22Rv1 (cell line): ENCODE results near the gene GLTP.

Source experiments
- CTCF ChIP-seq: fragments of 450-650 bp; IDR thresholded peaks from 2 replicates; pipeline ENCODE4 v1.5.1; 2017; ENCODE audit warnings: mild to moderate bottlenecking
- ZFX ChIP-seq: fragments of 450-650 bp; IDR thresholded peaks from 2 replicates; pipeline ENCODE4 v1.6.1; 2017; ENCODE audit warnings: antibody characterized with exemption, borderline replicate concordance

GRCh38 chr12:109878247-109878625, 2.1 kb downstream of the GLTP start:
- TF ChIP-seq CTCF: no peak
- TF ChIP-seq ZFX: no peak
